Dedifferentiated amniotic fluid mesenchymal stem cell (primary cell): Measurements from ENCODE around the gene METTL27.
"Not testable (repeated sequence)": the region's sequence is repeated elsewhere in the genome, so short reads cannot be mapped to it uniquely, and the experiment has no call there.

Experiments used
- DNase-seq: peaks from one replicate; pipeline ENCODE4 v3.0.0-alpha.2; 2016; ENCODE audit errors: extremely low spot score

Gene METTL27

DNA sequence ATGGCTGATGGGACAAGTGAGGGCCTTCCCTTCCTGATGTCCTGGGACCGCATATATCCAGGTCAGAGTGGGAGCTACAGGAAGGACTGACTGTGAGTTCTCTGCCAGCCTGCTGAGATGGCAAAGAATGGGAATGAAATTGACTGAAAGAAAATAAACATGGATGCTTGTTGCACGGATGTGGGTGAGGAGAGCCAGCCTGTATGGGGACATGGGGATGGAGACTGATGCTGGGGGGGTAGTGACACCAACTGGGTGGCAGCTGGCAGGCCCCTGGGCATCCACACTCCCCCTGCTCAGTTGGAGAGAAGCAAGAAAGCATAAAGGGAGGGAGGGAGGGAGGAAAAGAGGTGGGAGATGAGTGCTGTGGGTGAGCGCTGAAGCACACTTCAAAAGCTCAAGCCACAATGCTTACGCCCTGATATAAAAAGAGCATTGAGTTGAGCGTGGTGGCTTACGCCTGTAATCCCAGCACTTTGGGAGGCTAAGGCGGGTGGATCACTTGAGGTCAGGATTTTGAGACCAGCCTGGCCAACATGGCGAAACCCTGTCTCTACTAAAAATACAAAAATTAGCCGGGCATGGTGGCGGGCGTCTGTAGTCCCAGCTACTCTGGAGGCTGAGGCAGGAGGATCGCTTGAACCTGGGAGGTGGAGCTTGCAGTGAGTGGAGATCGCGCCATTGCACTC, 20.6 kb downstream of the METTL27 start:
- DNase-seq: not testable (repeated sequence)

GRCh38 chr7:73820013-73820412, 22.3 kb downstream of the METTL27 start:
- no peak for DNase-seq

DNA sequence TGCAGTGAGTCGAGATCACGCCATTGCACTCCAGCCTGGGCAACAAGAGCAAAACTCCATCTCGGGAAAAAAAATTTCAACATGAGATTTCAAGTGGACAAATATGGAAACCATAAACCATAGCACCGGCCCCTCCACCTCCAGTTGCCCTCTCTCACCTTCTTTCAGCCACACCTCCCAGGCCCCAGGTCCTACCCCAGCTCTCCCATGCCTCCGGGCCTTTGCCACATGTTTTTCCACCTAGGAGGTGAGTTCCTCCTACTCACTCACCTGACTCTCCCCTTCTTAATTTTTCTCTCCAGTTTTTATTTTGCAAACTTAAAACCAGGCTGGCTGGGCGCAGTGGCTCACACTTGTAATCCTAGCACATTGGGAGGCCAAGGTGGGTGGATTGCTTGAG, 25.2 kb downstream of the METTL27 start:
- no peak for DNase-seq

DNA sequence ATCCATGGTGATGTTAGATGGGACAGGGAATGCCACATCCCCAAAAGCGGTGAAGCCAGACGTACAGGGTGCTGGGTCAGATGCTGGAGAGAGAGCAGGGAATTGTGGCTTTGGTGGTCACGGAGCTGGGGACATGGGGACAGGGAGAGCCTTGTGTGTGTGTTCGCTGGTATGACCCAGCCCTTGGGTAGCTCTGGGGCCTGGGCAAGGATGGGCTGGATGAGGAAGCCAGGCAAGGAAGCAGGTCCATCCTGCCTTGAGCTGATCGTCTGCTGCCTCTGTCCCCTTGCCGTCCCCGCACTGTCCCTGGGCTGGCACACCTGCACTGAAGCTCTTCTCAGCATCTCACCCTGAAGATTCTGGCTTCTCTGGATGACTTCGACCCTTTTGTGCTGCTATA, 26.9 kb downstream of the METTL27 start:
- no peak for DNase-seq

- DNase-seq: no peak
Observed at GRCh38 chr7:73812996-73813395, 29.3 kb downstream of the METTL27 start.

DNA sequence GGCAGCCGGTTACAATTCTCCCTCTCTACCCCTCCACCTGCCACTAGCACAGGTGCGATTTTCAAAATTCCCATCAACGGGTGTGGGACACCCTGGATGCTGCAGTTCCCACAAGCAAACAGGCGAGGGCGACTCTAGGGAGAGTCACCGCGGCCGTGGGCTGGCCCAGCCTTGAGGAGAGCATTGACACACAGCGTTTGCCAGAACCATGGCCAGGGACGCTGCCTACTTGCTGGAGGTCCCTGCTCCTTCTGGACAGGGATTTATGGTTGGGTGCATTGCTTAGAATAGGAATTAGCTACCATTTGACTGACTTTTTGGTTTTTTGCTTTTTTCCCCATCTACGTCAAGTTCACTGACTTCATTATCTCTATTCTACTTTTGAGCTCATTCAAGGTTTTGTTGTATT, 30.6 kb downstream of the METTL27 start:
- peak; percentile 18 for DNase-seq

DNA sequence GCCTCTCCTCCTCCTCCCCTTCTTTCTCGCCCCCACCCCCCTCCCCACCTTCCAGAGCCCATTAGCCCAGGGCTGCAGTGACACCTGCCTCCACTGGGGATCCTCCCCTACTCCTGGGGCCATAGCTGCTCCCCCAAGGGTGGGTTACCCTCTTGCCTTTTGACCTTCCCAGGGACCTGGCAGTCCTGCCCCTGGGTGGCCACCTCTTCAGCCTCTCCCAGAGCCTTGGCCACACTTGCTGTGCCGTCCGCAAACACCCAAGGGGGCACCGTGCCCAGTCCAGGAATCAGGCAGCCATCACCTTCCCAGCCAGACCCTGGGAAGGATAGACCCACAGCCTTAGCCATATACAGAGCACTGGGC, 31.3 kb downstream of the METTL27 start:
- DNase-seq: no peak

- no peak for DNase-seq
Observed at GRCh38 chr7:73809467-73809951, 32.8 kb downstream of the METTL27 start.

DNA sequence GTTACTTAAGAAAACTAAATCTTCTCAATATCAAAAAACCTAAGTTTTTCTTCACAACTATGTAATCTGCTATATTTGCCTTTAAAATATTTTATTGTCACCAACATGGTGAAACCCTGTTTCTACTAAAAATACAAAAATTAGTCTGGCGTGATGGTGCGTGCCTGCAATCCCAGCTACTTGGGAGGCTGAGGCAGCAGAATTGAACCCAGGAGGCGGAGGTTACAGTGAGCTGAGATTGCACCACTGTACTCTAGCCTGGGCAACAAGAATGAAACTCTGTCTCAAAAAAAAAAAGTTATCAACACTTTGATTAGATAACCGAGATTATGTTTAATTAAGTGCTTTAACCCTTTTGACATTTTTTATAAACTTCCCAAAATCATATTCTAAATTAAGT, 39.9 kb downstream of the METTL27 start:
- no peak for DNase-seq

DNA sequence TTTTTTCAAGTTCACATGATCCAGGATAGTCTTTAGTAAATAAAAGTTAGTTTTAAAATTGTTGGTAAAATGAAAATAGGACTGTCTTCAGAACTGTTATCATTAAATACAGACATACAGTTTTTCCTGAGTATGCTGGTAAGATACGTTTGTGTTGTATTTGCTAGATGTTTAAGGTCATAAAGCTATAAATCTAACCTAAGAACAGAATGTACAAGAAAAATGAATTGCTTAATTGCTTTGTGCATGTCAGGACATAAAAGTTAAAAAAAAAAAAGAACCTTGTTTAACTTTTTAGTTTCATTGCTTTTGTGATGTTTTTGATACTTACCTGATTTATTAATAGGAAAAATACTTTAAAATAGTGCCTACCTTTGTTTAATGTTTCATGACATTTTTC, 40.7 kb downstream of the METTL27 start:
- no peak for DNase-seq

DNA sequence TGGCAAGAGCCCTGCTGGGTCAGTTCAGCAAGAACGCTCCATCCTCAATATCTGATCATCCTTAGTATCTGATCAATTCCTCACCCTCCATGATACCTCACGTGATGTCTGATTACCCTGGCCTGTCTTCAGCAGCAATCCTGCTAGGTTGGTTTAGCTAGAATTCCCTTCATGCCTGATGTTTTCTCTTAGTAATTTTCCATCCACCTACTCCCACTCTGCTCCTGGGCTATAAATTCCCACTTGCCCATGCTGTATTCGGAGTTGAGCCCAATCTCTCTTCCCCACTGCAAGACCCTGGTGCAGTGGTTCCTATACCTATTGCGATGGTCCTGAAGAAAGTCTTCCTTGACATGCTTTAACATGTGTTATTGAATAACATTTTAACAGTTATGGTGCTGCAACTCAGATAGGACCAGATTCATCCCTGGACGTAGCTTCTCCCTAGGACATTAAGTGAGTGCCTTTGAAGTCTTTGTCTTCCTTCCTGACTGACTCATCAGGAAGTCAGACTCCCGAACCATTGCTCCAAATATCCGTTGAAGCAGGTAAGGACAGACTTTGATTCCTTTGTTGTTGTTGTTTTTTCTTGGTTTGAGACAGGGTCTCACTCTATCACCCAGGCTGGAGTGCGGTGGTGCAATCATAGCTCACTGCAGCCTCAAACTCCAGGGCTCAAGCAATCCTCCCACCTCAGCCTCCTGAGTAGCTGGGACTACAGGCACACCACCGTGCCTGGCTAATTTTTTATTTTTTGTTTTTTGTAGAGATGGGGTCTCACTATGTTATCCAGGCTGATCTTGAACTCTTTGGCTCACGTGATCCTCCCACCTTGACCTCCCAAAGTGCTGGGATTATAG, 42.8 kb downstream of the METTL27 start:
- no peak for DNase-seq

DNA sequence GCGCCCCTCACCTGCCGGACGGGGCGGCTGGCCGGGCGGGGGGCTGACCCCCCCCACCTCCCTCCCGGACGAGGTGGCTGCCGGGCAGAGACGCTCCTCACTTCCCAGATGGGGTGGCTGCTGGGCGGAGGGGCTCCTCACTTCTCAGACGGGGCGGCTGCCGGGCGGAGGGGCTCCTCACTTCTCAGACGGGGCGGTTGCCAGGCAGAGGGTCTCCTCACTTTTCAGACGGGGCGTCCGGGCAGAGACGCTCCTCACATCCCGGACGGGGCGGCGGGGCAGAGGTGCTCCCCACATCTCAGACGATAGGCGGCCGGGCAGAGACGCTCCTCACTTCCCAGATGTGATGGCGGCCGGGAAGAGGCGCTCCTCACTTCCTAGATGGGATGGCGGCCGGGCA, 45.1 kb downstream of the METTL27 start:
- DNase-seq: not testable (repeated sequence)

DNA sequence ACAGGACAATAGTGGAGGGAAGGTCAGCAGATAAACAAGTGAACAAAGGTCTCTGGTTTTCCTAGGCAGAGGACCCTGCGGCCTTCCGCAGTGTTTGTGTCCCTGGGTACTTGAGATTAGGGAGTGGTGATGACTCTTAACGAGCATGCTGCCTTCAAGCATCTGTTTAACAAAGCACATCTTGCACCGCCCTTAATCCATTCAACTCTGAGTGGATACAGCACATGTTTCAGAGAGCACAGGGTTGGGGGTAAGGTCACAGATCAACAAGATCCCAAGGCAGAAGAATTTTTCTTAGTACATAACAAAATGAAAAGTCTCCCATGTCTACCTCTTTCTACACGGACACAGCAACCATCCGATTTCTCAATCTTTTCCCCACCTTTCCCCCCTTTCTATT, 45.7 kb downstream of the METTL27 start:
- DNase-seq: not testable (repeated sequence)

GRCh38 chr7:73795188-73795587, 47.1 kb downstream of the METTL27 start:
- not testable (repeated sequence) for DNase-seq

- not testable (repeated sequence) for DNase-seq
Observed at GRCh38 chr7:73791170-73791690, 51.1 kb downstream of the METTL27 start.

DNA sequence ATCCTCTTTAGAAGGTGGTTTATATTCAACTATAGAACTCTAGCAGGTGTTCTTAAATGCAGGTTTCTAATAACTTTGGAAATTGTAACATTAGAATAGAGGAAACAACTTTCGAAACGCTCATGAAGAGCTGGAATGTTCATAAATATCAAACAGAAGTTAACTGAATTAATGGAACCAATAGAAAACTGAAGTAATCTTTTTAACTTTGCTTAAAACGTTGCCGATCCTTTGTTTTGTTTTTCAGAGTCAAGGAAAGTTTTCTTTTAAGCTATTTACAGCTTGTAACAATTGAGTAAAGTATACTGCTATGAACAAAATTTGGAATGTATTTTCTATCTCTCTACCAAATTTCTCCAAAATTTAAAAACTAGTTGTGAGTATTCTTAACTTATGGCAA, 53.3 kb downstream of the METTL27 start:
- DNase-seq: no peak

DNA sequence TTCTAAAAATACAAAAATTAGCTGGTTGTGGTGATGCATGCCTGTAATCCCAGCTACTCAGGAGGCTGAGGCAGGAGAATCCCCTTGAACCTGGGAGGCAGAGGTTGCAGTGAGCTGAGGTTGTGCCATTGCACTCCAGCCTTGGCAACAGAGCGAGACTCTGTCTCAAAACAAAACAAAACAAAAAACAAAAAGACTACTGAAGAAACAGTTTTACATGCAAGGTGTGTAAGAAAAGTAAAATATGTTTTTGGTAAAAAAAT, 54.6 kb downstream of the METTL27 start:
- not testable (repeated sequence) for DNase-seq

DNA sequence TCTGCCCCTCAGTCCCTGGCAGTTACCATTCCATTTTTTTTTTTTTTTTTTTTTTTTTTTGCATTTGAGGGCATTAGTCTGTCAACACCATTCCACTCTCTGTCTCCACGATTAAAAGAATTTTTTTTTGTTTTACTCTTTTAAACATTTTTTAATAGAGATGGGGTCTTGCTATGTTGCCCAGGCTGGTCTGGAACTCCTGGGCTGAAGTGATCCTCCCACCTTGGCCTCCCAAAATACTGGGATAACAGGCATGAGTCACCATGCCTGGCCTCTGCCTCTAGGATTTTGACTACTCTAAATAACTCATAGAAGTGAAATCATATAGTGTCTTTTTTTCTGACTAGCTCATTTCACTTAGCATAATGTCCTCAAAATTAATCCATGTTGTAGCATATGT, 55.7 kb downstream of the METTL27 start:
- no peak for DNase-seq
